COLO829 (cell line): Measurements from ENCODE around the gene SIPA1L3.

Experiments
- DNase-seq: peaks from one replicate; pipeline ENCODE4 v3.0.0; 2012; ENCODE audit warnings: low spot score

The SIPA1L3 gene

DNA sequence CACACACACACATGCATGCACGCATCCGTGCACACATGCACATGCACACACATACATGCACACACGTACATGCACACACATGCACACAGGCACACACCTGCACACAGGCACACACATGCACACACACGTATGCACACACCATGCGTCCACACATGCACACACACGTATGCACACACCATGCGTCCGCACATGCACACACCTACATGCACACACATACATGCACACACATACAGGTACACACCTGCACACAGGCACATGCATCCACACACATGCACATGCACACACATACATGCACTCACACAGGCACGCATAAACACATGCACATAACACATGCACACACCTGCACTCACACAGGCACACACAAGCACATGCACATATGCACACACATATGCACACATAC, 204.9 kb downstream of the SIPA1L3 start:
- no peak for DNase-seq

DNA sequence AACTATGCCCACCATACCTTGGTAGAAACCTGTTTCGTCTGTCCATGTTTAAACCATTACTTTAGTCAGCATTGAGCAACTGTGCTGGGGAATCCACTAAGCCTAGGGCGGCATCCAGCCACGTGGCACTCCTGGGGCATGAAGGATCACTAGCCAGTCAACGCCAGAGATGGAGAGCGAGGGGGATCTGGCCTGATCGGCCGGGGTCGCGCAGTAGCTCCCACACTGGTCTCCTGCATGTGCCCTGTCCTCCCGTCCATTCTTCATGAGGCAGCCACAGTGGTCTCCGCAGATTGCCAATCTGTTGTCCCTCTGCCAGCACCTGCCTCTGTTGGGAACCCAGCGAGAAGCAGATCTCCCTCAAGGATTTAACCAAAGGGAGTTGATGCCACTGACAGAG, 207.6 kb downstream of the SIPA1L3 start:
- DNase-seq: no peak

DNA sequence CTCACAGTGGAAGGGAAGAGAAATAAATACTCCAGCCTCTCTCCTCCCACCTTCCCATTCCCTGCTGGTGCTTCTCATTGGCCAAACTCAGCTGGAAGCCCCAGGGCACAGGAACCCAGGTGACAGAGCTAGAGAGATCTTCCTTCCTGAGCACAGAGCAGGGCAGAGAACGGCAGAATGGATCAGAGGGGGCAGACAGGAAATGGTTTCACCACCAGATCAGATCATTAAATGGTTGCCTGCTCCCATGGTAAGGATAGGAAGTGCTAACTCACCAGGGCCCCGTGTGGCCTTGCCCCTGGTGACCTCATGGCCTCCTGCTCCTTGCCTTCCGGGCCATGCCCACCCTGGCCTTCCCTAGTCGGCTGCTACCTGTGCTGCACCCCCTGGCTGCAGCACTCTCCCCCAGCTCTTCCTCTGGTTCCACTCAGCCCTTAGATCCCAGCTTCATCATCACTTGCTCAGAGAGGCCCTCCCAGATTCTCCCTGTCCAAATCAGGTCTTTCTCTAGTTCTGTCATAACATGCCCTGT, 208.3 kb downstream of the SIPA1L3 start:
- no peak for DNase-seq

DNA sequence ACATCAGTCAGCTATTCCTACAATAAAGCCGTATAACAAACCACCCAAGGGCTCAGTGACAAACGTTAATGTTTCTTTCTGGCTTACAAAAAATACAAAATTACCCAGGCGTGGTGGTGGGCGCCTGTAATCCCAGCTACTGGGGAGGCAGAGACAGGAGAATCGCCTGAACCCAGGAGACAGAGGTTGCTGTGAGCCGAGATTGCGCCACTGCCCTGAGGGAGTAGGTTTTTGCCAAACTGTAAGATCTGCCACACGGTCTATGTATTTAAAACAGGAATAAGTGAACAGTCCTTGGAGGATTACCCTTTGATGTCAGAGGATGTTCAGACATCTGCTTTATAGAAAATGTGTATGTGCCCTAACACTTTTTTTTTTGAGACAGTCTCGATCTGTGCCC, 211.2 kb downstream of the SIPA1L3 start:
- no peak for DNase-seq

DNA sequence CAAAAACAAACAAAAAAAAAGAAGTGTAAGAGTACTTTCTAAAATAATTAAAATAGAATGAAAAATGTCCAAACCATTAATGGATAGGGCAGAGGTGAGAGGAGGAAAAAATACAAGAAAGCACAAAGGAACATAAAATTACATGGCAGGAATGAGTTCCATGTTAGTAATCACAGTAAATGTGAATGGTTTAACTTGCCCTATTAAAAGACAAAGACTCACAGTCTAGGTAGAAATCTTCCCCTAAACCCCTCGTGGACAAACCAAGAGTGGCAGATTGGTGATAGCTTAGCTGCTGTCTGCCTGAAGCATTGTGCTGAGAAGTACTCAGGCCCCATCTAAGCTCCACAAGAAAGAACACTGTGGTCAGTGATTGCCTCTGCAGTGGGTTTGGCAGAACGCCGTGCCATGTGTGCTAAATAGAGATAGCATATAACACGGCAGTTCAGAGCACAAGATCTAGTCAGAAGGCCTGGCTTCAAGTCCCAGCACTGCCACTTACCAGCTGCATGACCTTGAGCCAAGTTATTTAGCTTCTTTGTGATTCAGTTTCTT, 213.5 kb downstream of the SIPA1L3 start:
- no peak for DNase-seq

DNA sequence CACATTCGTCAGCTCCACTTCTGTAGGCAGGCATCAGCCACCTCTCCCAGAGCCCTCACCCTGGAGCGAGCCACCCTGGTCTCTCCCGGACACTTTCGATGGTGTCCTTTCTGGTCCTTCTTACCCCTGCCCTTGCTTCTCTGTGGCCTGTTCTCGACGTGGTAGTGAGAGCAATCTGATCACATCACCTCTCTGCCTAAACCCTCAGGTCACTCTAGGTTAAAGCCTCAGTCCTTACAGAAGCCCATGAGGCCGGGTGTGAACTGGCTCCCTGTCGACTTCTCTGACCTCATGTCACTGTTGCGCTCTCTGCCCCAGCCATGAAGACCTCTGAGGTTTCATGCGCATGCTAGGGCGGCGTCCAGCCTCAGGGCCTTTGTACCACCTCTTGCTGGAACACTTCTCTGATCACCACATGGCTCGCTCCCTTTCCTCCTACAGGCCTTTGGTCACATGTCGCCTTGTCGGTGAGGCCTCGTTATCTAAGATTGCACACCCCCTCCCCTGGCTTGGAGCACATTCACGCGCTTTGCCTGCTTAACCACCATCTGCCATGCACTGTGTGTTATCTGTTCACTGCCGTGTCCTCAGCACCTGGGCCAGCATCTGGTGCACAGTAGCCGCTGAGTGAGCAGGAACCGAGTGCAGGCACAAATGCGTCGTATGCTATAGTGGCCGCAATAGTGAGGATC, 215.5 kb downstream of the SIPA1L3 start:
- no peak for DNase-seq

DNA sequence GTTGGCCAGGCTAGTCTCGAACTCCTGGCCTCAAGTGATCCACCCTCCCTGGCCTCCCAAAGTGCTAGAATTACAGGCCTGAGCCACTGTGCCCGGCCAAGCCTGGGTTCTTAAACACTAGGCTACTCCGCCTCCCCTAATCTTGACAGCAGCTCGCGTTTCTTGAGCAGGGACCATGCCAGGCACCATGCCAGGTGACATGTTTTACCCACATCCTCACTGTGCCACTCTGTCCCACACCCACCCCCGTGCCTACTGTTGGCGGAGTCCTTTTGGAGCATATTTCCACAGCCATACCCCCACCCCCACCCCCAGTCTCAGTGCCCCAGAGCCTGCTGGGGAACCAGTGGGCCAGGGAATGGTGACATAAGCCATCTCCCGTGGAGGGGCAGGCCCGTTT, 218.2 kb downstream of the SIPA1L3 start:
- DNase-seq: no peak

DNA sequence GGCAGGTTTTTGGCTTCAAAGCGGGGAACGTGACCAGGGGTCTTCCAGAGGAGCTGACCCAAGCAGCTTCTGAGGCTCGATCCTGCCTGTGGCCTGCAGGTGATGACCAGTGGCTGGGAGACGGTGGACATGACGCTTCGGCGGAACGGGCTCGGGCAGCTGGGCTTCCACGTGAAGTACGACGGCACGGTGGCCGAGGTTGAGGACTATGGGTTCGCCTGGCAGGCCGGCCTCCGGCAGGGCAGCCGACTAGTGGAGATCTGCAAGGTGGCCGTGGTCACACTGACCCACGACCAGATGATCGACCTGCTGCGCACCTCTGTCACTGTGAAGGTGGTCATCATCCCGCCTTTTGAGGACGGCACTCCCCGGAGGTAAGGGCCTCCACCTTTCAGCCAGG, 223.4 kb downstream of the SIPA1L3 start:
- DNase-seq: no peak

DNA sequence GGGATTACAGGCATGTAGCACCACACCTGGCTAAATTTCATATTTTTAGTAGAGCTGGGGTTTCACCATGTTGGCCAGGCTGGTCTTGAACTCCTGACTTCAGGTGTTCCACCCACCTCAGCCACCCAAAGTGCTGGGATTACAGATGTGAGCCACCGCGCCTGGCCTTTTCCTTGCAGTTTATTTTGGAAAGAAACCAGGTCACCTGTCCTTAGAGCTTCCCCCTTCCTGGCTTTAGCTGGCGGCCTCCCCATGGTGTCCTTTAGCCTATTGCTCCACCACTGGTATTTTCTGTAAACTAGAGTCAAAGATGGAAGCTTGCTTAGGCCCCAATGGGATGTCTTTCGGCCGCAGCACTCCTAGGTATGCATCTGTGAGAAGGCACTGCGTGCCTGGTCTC, 225.8 kb downstream of the SIPA1L3 start:
- DNase-seq: no peak

DNA sequence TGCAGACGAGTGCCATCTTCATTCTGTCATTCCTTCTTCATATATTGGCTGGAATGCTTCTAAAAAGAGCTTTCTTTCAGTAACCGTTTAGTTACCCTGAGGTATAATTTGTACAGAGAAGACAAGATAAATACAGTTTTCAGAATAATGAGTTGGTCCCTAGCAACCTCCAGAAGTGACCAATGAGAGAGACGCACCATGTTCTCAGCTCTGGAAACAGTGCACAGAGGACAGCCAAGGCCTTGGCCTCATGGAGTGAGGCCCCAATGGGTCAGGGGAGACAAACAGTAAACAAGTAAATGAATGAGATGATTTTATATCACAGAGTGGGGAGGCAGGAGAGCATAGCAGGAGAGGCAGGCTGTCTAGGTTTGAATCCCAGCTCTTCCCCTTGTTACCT, 226.3 kb downstream of the SIPA1L3 start:
- no peak for DNase-seq

DNA sequence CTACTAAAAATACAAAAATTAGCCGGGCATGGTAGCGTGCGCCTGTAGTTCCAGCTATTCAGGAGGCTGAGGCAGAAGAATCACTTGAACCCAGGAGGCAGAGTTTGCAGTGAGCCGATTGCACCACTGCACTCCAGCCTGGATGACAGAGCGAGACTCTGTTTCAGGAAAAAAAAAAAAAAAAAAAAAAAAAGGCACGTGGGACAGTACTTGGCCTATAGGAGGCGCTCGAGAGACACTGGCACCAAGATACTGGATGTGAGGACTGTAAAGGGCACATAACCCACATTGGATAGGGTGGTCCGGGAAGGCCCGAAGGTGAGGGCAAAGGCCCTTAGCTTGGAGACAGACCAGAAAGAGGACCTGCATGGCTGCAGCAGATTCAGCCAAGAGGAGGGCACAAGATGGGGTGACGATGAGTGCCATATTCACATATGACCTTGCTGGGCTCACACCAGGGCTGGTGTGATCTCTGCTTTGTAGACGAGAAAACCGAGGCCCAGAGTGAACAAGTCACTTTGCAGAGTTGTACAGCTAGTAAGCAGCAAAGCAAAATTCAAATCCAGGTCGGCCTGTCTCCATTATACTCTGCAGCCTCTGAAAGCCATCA, 227.6 kb downstream of the SIPA1L3 start:
- DNase-seq: peak; percentile 45

DNA sequence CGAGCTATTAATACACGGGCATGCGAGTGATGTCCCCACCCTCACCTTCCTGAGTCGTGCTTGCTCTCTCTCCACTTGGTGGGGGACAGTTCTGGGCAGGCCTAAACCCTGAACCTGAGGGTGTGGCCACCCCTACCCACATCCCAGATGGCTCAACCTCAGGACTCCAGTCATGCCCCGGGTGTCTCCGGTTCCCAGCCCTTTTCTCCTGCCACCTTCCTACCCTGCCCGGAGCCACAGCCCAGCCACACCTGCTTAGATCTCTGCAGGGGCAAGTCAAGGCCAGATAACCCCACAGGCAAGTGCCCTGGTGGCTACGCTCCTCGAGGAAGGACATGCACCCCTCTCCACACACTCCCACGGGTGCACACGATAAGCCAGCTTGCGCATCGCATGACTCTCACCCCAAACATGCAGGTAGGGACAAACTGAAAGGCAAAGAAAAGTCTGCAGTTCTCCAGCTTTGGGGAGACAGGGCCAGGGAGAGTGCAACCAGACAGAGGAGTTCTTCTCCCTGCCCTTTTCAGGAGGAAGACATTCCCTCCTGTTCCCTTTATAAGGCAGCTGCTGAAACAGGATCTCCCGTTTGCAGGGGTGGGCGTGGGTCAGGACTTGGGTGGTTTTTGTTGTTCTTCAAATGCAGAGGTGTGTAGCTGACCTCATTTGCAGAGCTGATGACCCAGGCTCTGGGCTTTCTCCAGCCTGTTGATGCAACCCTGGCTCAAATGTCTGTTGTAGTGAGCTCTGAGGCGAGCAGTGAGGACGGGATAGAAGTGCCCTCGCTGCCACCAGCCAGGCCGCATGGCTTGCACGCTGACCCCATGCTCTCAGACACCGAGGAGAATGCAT, 228.4 kb downstream of the SIPA1L3 start:
- no peak for DNase-seq

DNA sequence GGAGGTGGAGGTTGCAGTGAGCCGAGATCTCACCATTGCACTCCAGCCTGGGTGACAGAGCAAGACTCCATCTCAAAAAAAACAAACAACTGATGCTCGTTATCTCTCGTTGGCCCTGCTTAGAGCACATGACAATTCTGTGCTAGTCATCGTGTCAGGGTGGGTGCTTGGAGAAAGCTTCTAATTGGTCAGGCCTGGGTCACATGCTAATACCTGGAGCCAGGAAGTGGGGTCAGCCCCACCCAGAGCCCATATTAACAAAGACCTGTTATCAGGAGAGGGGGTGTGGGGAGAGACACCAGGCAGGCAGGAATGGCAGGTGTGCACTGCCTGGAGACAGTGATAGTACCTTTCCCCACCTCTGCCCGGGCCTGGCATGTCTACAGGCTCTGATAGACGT, 232.1 kb downstream of the SIPA1L3 start:
- no peak for DNase-seq

DNA sequence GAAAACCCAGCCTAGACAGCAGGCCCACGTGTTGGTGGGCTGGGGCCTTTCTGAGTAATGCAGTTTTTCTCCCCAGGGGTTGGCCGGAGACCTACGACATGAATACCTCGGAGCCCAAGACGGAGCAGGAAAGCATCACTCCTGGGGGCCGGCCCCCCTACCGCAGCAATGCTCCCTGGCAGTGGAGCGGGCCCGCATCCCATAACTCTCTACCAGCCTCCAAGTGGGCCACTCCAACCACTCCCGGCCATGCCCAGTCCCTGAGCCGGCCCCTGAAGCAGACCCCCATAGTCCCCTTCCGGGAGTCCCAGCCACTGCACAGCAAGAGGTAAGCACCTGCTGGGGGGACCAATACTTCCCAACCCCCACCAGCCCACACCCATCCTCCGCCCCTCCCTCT, 234.1 kb downstream of the SIPA1L3 start:
- no peak for DNase-seq

DNA sequence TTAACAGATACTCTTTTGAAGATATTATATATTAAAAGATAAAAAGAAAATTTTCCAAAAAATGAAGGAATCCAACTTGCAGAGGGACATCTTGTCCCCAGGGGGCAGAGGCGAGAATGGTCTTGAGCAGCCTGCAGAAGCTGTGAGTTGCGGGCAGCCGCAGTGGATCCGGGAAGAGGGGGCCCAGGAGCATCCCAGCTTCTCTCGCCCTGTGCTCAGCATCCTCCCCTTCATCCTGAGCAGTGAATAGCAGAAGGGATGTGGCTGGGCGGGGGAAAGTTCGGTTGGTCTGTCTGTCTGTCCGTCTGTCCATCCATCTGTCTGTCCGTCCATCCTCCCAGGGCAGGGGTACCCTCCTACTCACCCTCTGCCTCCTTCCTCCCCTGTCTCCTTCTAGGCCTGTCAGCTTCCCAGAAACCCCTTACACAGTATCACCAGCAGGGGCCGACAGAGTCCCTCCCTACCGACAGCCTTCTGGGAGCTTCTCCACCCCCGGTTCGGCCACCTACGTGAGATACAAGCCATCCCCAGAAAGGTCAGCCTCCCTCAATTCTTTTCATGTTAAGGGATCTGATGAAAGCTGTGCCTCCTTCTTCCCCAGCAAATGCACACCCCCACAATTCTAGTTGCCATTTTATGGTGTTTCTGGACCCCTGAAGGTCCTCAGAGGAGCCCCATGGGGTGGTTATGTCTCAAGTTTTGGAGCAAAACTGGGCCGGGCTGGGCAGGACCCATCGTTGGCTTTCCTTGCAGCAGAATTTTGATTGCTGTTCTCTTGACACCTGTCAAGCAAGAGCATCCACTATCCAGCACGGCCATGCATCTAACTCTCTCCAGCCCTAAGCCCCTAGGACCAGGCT, 235.4 kb downstream of the SIPA1L3 start:
- DNase-seq: peak; percentile 78

DNA sequence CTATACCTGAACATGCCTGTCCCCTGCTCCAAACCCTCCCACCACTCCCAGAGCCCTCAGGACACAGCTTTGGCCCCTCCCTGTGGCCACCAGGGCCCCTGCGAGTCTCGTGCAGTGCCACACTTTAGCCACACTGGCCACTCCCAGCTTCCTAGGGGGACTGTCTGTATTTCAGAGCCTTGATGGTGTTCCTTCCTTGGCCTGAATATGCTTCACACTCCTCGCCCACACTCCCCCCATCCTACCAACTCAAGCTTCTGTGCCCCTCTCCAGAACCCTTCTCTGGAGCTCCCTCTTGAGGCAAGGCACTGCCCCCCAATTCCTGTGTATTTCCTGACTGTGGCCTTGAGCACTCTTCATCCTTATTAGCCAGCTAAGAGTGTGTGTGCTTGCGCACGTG, 236.8 kb downstream of the SIPA1L3 start:
- no peak for DNase-seq

DNA sequence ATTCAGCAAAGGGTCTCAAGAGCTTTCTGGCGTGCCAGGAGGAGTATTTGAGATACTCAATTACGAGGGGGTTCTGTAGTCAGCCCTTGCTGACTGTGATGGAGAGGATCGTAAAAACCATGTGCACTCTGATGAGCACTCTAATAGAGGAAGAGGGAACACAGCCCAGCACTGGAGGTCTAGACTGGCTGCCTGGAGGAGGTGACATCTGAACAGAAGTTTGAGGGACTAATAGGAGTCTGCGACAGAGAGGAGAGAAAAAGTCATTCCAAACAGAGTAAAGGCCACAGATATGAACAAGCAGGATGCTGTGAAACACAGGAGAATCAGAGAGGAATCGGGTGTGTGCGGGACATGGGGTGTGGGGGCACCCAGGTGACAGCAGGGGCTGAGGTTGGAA, 237.7 kb downstream of the SIPA1L3 start:
- no peak for DNase-seq

DNA sequence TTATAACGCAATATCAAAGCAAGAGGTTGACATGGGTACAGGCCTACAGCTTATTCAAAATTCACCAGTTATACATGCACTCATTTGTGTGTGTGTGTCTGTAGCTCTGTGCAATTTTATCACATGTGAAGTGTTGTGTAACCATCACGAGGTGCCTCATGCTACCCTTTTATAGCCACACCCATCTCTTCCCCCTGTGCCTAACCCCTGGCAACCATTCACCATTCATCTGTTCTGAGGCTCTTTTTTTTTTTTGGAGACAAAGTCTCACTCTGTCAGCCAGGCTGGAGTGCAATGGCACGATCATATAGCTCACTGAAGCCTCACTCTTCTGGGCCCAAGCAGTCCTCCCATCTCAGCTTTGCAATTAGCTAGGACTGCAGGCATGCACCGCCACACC, 238.6 kb downstream of the SIPA1L3 start:
- peak; percentile 58 for DNase-seq

DNA sequence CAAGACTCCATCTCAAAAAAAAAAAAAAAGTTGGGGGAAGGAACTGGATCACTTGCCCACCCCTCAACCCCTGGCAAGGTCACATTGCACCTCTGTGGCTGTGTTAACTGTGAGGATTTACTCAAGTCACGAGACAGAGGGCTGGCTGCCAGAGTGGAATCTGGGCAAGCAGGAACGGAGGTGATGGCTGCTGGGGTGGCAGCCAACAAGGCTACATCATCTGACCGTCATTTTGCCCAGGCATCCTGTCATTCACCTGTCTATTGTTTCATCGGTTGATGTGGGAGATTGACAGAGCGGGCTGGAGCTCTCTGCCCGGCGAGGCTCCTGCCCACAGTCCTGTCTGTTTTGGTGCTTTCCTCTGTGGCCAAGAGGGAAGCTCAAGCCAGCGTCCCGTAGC, 241.3 kb downstream of the SIPA1L3 start:
- DNase-seq: no peak

DNA sequence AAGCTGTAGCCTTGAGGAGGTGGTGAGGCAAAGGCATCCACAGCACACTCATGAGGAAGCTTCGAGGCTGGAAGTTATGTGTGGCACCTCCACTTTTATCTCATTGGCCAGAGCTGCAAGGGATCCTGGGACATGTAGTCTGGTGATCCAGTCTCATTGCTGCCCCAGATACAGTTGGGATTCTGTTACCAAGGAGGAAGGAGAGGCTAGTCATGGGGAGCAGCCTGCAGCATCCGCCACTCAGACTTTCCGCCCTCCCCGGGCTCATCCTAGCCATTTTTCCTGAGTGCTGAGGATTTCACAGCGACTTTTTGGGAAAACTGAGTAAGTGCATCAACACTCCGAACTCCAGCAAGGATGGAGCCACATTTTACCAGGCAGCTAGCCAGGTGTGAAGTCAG, 242.7 kb downstream of the SIPA1L3 start:
- DNase-seq: no peak

DNA sequence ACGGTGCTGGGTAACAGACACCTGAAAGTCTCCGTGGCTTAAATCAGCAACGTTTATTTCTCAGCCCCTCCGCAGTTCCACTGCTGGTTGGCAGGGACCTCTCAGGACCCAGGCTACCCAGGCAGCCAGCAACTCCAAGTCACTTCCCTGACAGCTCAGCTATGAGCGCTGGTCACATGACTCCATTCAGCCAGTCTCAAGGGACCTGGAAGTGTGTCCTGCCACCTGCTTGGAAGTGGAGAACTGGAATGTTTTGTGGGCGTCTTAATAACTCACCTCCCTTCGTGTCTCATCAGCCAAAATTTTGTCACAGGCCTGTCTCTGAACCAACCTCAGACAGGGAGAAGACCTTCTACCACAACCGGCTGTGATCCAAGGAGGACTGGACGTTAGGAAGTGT, 244.2 kb downstream of the SIPA1L3 start:
- DNase-seq: no peak
